Measurements from ENCODE around the gene LRIT2.

- TF ChIP-seq EZH2 (IDR thresholded peaks at IDR 0.05; ENCODE audit: borderline replicate concordance): no peak
- TF ChIP-seq, protein P1, sequence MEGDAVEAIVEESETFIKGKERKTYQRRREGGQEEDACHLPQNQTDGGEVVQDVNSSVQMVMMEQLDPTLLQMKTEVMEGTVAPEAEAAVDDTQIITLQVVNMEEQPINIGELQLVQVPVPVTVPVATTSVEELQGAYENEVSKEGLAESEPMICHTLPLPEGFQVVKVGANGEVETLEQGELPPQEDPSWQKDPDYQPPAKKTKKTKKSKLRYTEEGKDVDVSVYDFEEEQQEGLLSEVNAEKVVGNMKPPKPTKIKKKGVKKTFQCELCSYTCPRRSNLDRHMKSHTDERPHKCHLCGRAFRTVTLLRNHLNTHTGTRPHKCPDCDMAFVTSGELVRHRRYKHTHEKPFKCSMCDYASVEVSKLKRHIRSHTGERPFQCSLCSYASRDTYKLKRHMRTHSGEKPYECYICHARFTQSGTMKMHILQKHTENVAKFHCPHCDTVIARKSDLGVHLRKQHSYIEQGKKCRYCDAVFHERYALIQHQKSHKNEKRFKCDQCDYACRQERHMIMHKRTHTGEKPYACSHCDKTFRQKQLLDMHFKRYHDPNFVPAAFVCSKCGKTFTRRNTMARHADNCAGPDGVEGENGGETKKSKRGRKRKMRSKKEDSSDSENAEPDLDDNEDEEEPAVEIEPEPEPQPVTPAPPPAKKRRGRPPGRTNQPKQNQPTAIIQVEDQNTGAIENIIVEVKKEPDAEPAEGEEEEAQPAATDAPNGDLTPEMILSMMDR (IDR thresholded peaks at IDR 0.05; ENCODE audit: poor library complexity): no peak
- no peak for TF ChIP-seq EZH2phosphoT487 (IDR thresholded peaks at IDR 0.05; ENCODE audit: low read depth, severe bottlenecking, unreplicated experiment)
These were observed 49.0 kb downstream of the LRIT2 start for GRCh38 chr10:84176351-84176750.
